GM21825 (cell line): ENCODE measurements around the gene LRRN4.
"Not testable (repeated sequence)": the region's sequence is repeated elsewhere in the genome, so short reads cannot be mapped to it uniquely, and the experiment has no call there.

Source experiments
- ATAC-seq: cut with Tn5 transposase; IDR thresholded peaks from one replicate; pipeline ENCODE4 v1.9.1; 2021; ENCODE audit warnings: mild to moderate bottlenecking, moderate library complexity; ENCODE audit not compliant: unreplicated experiment

The LRRN4 gene

GRCh38 chr20:6060213-6060612 lies 6.4 kb upstream of the LRRN4 start:
- no peak for ATAC-seq

DNA sequence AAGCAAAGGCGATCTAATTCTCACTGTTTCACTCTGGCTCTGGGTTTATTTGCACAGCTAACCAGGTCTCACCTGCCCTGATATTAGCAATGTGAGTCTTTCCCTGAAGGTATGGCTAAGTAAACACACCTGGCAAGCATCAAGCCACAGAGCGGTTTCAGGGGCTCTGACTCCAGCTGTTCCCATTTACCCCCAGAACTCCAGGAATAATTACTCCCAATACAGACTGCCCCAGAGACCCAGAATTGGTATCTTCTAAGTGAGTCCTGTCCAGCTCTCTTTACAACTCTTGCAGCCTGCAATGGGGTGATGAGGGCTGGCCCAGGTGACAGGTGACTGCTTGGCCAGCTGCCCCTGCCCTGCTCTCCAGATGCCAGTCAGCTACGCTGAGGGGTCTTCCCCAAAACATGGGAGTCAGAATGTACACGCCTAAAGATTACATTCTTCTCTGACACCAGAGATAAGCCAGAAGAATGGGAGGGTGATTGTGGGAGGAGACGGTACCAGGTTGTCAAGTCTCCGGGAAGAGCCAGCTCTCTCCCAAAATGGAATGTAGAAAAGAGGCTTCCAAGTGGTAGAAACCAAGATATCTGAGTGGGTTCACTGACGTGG lies 4.9 kb upstream of the LRRN4 start:
- ATAC-seq = no peak

DNA sequence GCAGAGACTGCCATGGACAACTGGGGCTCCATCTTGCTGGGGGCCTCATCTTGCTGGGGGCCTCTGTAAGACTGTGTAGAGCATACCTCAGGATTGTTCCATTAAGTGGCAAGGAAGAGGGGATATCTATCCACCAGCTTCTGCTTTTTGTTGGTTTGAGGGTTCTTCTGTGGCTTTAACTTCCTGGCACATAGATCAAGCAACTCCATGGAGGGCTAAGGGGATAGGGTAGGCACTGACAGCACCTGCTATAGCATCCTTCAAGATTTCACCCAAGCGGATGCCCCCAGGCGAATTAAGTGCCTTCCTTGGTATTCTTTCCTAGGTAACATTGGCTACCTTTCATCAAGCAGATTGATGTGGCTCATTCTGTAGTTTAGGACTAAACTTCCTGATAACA lies 3.8 kb upstream of the LRRN4 start:
- no peak for ATAC-seq

DNA sequence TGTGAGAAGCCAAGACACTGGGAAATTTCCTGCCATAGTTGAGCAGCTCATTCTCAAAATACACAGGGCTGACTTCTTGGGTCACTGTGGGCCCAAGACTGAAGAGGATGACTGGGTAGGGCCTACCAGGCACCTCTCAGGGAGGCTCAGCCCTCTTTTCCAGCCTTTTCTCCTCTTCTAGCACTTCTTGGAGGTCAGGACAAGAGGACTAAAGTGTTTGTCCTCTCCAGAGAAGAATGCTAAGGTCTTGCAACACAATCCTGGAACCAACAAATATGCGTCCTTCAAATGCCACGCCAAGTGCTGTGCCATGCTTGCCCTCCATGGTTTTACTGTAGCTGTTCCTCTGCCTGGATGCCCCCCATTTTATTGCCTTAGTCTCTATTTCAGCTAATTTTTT lies 3.3 kb upstream of the LRRN4 start:
- ATAC-seq = no peak

DNA sequence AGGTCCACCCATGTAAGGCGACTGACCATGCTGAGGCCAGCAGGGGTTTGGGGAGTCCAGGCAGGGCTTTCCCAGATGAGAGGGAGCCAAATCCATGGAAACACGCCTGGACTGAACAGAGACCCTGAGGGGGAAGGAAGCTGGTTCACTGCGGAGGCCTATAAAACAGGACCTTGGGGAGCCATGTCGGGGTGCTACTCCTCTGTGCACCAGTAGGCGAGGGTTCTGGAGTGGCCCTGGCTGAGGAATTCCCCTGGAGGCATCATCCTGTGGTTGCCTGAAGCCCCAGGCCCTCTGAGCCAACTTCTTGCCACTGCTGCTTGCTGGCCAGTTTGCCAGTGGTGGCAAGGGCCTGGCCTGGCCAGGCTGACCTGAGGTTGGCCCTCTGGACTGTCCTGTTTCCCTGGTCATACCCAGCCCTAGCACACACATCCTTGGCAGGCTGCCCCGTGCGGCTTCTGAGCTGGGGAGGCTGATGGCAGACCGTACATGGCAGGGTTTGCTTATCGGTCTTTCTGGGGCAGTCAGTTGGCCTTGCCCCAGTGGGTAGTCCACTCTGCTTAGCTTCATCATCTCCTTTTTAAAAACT lies 2.2 kb upstream of the LRRN4 start:
- no peak for ATAC-seq

DNA sequence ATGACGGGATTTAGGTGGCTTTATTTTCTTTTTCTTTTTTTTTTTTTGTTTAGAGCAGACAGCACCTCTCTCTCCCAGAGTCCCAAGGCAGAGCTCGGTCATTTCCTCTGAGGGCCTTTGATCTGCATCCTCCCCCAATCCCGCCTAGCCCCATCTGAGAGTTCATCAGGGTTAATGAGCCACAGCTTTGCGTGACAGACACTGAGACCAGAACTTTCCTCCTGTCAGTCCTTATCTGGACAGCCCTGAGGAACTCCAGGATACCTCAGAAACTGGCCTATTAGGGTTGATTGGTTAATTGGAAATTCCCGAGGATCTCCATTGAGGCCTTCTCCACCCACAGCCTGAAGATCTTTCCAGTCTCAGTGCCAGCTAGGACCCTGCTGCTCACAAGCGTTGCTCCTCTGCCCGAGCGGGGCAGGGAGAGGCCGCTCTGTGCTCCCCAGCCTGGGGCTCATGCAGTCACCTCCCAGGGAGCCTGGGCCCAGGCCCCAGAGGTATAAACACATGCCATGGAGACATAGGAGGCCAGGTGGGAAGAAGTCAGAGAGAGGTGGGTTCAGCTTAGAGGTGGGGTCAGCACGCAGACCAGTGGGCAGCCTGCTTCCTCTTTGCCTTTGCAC lies 1.4 kb upstream of the LRRN4 start:
- no peak for ATAC-seq

GRCh38 chr20:6054689-6055051 lies 810 bp upstream of the LRRN4 start:
- ATAC-seq = not testable (repeated sequence)

GRCh38 chr20:6053064-6053775 lies 640 bp downstream of the LRRN4 start:
- ATAC-seq = no peak

- ATAC-seq = no peak
These were observed 2.4 kb downstream of the LRRN4 start for GRCh38 chr20:6051505-6051904.

- ATAC-seq = no peak
These were observed 5.5 kb downstream of the LRRN4 start for GRCh38 chr20:6048391-6048790.

DNA sequence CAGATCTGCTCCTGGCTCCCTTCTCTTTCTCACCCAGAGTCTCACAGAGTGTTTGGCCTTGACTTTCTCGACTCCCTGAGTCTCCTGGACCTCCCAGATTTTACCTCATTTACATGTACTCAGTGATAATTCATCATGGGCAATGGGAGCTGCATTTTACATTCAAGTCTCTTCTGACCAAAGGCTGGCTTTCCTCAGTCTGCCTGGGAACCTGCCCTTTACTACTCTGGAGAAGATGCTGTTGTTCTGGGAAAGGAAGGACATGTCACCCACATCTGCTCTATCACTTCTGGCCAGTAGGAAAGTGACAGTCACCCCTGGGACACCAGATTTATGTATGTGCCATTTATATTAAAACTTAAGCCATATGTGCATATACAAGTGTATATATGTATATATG lies 7.4 kb downstream of the LRRN4 start:
- no peak for ATAC-seq

- no peak for ATAC-seq
These were observed 8.3 kb downstream of the LRRN4 start for GRCh38 chr20:6045566-6045965.

DNA sequence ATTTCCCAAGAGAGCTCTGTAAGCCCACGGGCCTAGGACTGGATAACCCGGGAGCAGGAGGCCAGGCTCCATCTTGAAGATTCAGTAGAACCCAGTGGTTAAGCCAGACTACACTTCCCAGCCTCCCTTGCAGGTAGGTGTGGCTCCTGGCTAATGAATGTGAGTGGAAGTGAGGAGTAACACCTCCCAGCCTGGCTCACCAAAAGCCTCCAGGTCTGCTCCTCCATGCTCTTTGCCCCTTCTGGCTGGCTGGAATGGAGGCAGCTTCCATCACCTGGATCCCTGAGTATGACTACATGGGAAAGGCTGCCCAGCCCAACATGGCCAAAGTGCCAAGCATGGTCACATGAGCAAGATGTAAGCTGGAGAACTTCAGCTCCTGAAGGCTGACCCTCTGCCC lies 9.7 kb downstream of the LRRN4 start:
- no peak for ATAC-seq

GRCh38 chr20:6041808-6042265 lies 12.0 kb downstream of the LRRN4 start:
- no peak for ATAC-seq

- no peak for ATAC-seq
These were observed 12.7 kb downstream of the LRRN4 start for GRCh38 chr20:6040958-6041807.

- ATAC-seq = no peak
These were observed 13.3 kb downstream of the LRRN4 start for GRCh38 chr20:6040540-6040939.

GRCh38 chr20:6039766-6040165 lies 14.1 kb downstream of the LRRN4 start:
- ATAC-seq = no peak

DNA sequence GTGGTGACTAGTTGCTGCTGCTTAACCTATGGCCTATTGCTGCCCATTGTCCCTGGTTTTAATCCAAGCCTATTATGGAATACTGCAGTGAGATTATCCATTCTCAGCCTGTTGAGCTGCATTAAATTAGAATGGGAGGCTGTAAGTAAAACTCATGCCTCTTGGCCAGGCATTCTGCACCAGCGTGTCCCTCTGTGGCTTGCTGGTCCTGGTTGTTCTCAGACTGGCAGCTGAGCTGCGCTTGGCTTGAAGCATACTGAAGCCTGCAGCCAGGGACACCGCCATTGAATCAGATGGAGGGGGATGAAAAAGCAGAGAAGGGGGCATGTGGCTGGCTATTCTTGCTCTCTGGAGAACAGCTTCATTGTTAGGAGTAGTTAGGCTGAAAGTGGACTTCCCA lies 15.6 kb downstream of the LRRN4 start:
- no peak for ATAC-seq

DNA sequence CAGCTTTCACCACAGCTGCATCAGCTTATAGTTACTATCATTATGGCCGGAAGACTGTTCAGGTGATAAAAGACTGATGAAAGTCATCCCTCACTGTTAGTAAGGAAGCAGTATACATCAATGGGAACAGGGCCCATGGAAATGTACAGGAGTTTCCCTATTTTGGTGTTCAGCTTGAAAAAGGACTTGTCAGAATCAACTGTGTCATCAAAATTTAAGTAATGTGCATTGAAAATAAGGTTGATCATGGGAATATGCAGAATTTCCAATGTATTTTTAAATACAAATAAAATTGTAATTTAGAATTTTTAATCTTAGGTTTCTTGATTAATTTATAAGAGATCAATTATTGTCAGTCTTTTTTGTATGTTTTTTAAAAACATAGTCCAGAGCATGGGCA lies 16.8 kb downstream of the LRRN4 start:
- ATAC-seq = no peak

DNA sequence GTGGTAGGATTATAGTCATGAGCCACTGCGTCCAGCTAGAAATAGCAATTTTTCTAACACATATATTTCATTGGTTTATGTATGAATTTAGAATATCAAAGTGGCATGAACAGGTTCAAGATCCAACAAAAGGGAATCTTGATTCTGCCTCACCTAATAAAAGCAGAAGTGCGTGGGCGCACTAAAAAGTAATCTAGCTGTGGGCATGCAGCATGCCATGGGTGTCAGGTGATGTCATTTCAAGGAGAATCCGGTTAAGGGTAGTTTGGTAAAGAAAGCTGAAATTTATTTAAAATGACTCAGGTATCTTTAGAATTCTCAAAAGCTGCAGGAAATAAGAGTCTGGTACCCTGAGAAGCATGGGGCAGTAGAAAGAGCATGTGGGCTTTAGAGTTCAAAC lies 17.6 kb downstream of the LRRN4 start:
- no peak for ATAC-seq
